HepG2 (cell line): ENCODE results near the gene WNK2. TPM values are rescaled to one million over a fixed set of nuclear protein-coding genes. Genes with fewer than 3 reads are reported as not detected.

Source experiments
- ATAC-seq: fragments of 200-7000 bp; cut with Tn5 transposase; 3 replicates; pipeline ENCODE4 v1.9.1; 2020; ENCODE audit warnings: mild to moderate bottlenecking, moderate library complexity
- BruUV-seq: library from RNA; stranded (reverse); fragments of 400-500 nt; replicated peaks from 2 replicates; lab custom pipeline; 2021; lab: Mats Ljungman, UMichigan
- CTCF ChIA-PET: fragments of 300-600 bp; formaldehyde crosslinking; extraction: SDS; loops from one replicate; lab custom pipeline; 2021; ENCODE audit warnings: low total read pairs, inconsistent platforms, low intra/inter-chr PET ratio; lab: Yijun Ruan, JAX
- POLR2A ChIA-PET: fragments of 350-600 bp; sonication (Branson Sonifier 250); formaldehyde crosslinking; loops from one replicate; lab custom pipeline; 2020; ENCODE audit warnings: antibody characterized with exemption, inconsistent platforms; lab: Yijun Ruan, JAX
- DNase-seq: peaks from one replicate; pipeline ENCODE4 v3.0.0-alpha.2; 2015; ENCODE audit warnings: low spot score
- FAIRE-seq: peaks from 3 replicates; lab custom pipeline; 2011; peaks lifted over from hg19 to GRCh38; lab: Jason Lieb, UNC
- H2AFZ ChIP-seq: one replicate; pipeline ENCODE4 v1.6.1; 2011; ENCODE audit warnings: low read length, inconsistent platforms
- H3K27ac ChIP-seq: fragments of 300-600 bp; 3 replicates; pipeline ENCODE4 v1.8.0; 2011; ENCODE audit warnings: mixed run types, mild to moderate bottlenecking, mixed read lengths, low read length, inconsistent platforms; ENCODE audit not compliant: insufficient read depth; ENCODE audit errors: extremely low read length
- H3K27me3 ChIP-seq, 2 experiments: fragments of 200-600 bp in 1 of 2; 2 replicates in 1 of 2; 3 replicates in 1 of 2; pipeline versions ENCODE4 v1.6.0 to v1.8.0; 2011; ENCODE audit warnings: low read length in 2 of 2, mild to moderate bottlenecking in 2 of 2, moderate library complexity in 2 of 2, inconsistent platforms in 1 of 2; ENCODE audit not compliant: insufficient read depth in 2 of 2, control insufficient read depth in 1 of 2
- H3K36me3 ChIP-seq, 2 experiments: fragments of 200-600 bp in 1 of 2; replicated peaks in 1 of 2; 2 replicates in 1 of 2; 3 replicates in 1 of 2; pipeline versions ENCODE4 v1.5.1 to v1.8.0; 2011; ENCODE audit warnings: low read length in 2 of 2, inconsistent platforms in 1 of 2; ENCODE audit not compliant: insufficient read depth in 2 of 2, control insufficient read depth in 1 of 2
- H3K4me1 ChIP-seq: 2 replicates; pipeline ENCODE4 v1.5.1; 2012; ENCODE audit warnings: low read length, inconsistent platforms; ENCODE audit not compliant: insufficient read depth
- H3K4me2 ChIP-seq: 2 replicates; pipeline ENCODE4 v1.6.0; 2011; ENCODE audit warnings: low read depth, low read length, inconsistent platforms
- H3K4me3 ChIP-seq, 3 experiments: fragments of 200-600 bp in 1 of 3; sonication (generic), shearing (Covaris generic) in 1 of 3; replicated peaks in 1 of 3; 2 replicates each; pipeline ENCODE4 v1.5.1; 2011 to 2016; ENCODE audit warnings: low read length in 3 of 3, inconsistent platforms in 2 of 3, low read depth in 2 of 3, mild to moderate bottlenecking in 2 of 3, control low read depth in 1 of 3, mixed read lengths in 1 of 3; ENCODE audit not compliant: insufficient read depth in 1 of 3
- H3K79me2 ChIP-seq: one replicate; pipeline ENCODE4 v1.6.1; 2011; ENCODE audit warnings: low read length, inconsistent platforms; ENCODE audit not compliant: insufficient read depth
- H3K9ac ChIP-seq: 2 replicates; pipeline ENCODE4 v1.6.0; 2011; ENCODE audit warnings: mild to moderate bottlenecking, low read depth, low read length, inconsistent platforms; ENCODE audit not compliant: insufficient read depth
- H3K9me3 ChIP-seq: 2 replicates; pipeline ENCODE4 v1.5.1; 2012; ENCODE audit warnings: mild to moderate bottlenecking, low read length
- H4K20me1 ChIP-seq: 2 replicates; pipeline ENCODE4 v1.6.0; 2011; ENCODE audit warnings: inconsistent platforms, mild to moderate bottlenecking, low read length, moderate library complexity; ENCODE audit not compliant: insufficient read depth
- AGO2 ChIP-seq: fragments of 200-400 bp; formaldehyde crosslinking; optimal IDR thresholded peaks from 2 replicates; pipeline ENCODE3; 2017; ENCODE audit warnings: mild to moderate bottlenecking, low read depth, low read length, moderate library complexity
- AKAP8 ChIP-seq: sonication (generic); formaldehyde crosslinking; IDR thresholded peaks from 2 replicates; pipeline ENCODE4 v1.5.1; 2020; ENCODE audit warnings: mild to moderate bottlenecking, missing genetic modification reagents
- MBD4 ChIP-seq: IDR thresholded peaks from 2 replicates; pipeline ENCODE4 v1.6.1; 2012; ENCODE audit warnings: low read length, inconsistent platforms, borderline replicate concordance
- UBTF ChIP-seq: sonication (generic); formaldehyde crosslinking; IDR thresholded peaks from 2 replicates; pipeline ENCODE4 v1.4.0; 2020; ENCODE audit warnings: mild to moderate bottlenecking, missing genetic modification reagents
- ZNF879 ChIP-seq: sonication (generic); formaldehyde crosslinking; IDR thresholded peaks from 2 replicates; pipeline ENCODE4 v1.8.1; 2023; ENCODE audit warnings: missing genetic modification reagents
- WGBS: methylation state at CpG from one replicate; pipeline ENCODE4 v1.1.6; 2017; ENCODE audit warnings: low lambda C conversion rate; 5-methylcytosine and 5-hydroxymethylcytosine counted together
- in situ Hi-C: cut with HindIII; loops from 2 replicates; pipeline ENCODE4 v1.10.0; 2017; ENCODE audit warnings: low pct_unique_long_range_greater_than_20kb; ENCODE audit not compliant: extremely low pct_ligation_motif_present
- intact Hi-C: fragments of 100-400 bp; cut with micrococcal nuclease; formaldehyde crosslinking; loops from one replicate; pipeline ENCODE4 v1.10.0; 2022; ENCODE audit not compliant: unreplicated experiment
- polyA plus RNA-seq, 8 experiments: library from polyadenylated mRNA; depleted of rRNA in 3 of 8; stranded (reverse) in 7 of 8; unstranded in 1 of 8; fragments of >200 nt; fragmentation: Illumina TruSeq in 4 of 8; extraction: Trizol in 4 of 8; gene quantifications; 2 replicates each; pipeline versions ENCODE4 v1.2.1 to v1.2.3, GENCODE V29; 2011 to 2016; ENCODE audit warnings: low read depth in 4 of 8, missing spikeins in 1 of 8, mixed read lengths in 1 of 8; ENCODE audit not compliant: insufficient read depth in 1 of 8
- total RNA-seq, 5 experiments: library from RNA; depleted of rRNA; stranded (reverse); fragments of >200 nt; fragmentation: Illumina TruSeq; extraction: Trizol; gene quantifications; 2 replicates each; pipeline ENCODE4 v1.2.3, GENCODE V29; 2016; ENCODE audit warnings: low read depth in 1 of 5
- TF ChIP-seq, protein P1 (sequence below): sonication (generic); formaldehyde crosslinking; IDR thresholded peaks from 2 replicates; pipeline ENCODE4 v1.8.1; 2023; ENCODE audit warnings: missing genetic modification reagents, inconsistent platforms, borderline replicate concordance

The WNK2 gene
- total and polyA plus RNA-seq, 2 of the 13 experiments (the other 11 are each of a cell fraction or from before 2014, with no cell fraction given) = 10.5 to 12.0 TPM

GRCh38 chr9:93368437-93368836 is 184.5 kb downstream of the WNK2 start:
- POLR2A ChIA-PET = no interaction called here
- DNase-seq (no peak), FAIRE-seq (no peak), ATAC-seq (no peak)
- H4K20me1 ChIP-seq = no peaks in the 10 kb centered on the region
- WGBS = 43% methylated on average over 1 of the region's 1 CpG
- H2AFZ ChIP-seq = no peak overlapping the region
- no peak overlapping the region for H3K9ac ChIP-seq
- H3K27me3 ChIP-seq = peaks cover 0 to 7% of the 10 kb centered on the region in 2 experiments; a peak in 2 of 5 replicates
- no peak overlapping the region for H3K27ac ChIP-seq
- no peaks in the 10 kb centered on the region for H3K79me2 ChIP-seq
- CTCF ChIA-PET = no interaction called here
- H3K4me2 ChIP-seq = no peak overlapping the region
- in situ Hi-C loops = no loop called here
- intact Hi-C loops = no loop called here
- TF ChIP-seq, protein P1, sequence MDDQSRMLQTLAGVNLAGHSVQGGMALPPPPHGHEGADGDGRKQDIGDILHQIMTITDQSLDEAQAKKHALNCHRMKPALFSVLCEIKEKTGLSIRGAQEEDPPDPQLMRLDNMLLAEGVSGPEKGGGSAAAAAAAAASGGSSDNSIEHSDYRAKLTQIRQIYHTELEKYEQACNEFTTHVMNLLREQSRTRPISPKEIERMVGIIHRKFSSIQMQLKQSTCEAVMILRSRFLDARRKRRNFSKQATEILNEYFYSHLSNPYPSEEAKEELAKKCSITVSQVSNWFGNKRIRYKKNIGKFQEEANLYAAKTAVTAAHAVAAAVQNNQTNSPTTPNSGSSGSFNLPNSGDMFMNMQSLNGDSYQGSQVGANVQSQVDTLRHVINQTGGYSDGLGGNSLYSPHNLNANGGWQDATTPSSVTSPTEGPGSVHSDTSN = no peak
- TF ChIP-seq AKAP8 (CRISPR knock-in tag) (no peak), ZNF879 (CRISPR knock-in tag) (no peak), AGO2 (no peak), UBTF (CRISPR knock-in tag) (no peak), MBD4 (no peak)
- BruUV-seq = no TSS peak
- H3K4me3 ChIP-seq = no peak overlapping the region
- no peaks in the 10 kb centered on the region for H3K36me3 ChIP-seq
- no peaks in the 10 kb centered on the region for H3K9me3 ChIP-seq
- H3K4me1 ChIP-seq = no peaks in the 10 kb centered on the region
